NCI-H1417 (cell line): ENCODE results near the gene TMTC1.
"Not testable (repeated sequence)": the region's sequence is repeated elsewhere in the genome, so short reads cannot be mapped to it uniquely, and the experiment has no call there.

Experiments
- DNase-seq, 3 experiments: peaks; one replicate each; lab custom pipeline; 2025; lab: John Stamatoyannopoulos, UW

The TMTC1 gene

GRCh38 chr12:29671742-29672141 lies 112.0 kb downstream of the TMTC1 start:
- DNase-seq, result no peak

- DNase-seq, result no peak
These were observed 116.7 kb downstream of the TMTC1 start for GRCh38 chr12:29667011-29667410.

- no peak for DNase-seq
These were observed 118.6 kb downstream of the TMTC1 start for GRCh38 chr12:29665107-29665506.

GRCh38 chr12:29662734-29663323 lies 120.9 kb downstream of the TMTC1 start:
- DNase-seq, result no peak

GRCh38 chr12:29660847-29661246 lies 122.9 kb downstream of the TMTC1 start:
- DNase-seq, result no peak

- no peak for DNase-seq
These were observed 126.8 kb downstream of the TMTC1 start for GRCh38 chr12:29656762-29657538.

GRCh38 chr12:29655861-29656260 lies 127.9 kb downstream of the TMTC1 start:
- DNase-seq, result no peak

GRCh38 chr12:29653286-29653685 lies 130.5 kb downstream of the TMTC1 start:
- DNase-seq, result no peak

- no peak for DNase-seq
These were observed 133.4 kb downstream of the TMTC1 start for GRCh38 chr12:29650371-29650770.

- no peak for DNase-seq
These were observed 134.0 kb downstream of the TMTC1 start for GRCh38 chr12:29649722-29650121.

GRCh38 chr12:29644536-29645162 lies 139.1 kb downstream of the TMTC1 start:
- DNase-seq, result peak in 1 of 3 experiments; percentile 20

GRCh38 chr12:29640589-29641345 lies 143.0 kb downstream of the TMTC1 start:
- DNase-seq, result no peak

- DNase-seq, result no peak
These were observed 143.7 kb downstream of the TMTC1 start for GRCh38 chr12:29639893-29640495.

GRCh38 chr12:29638528-29638927 lies 145.2 kb downstream of the TMTC1 start:
- no peak for DNase-seq

- no peak for DNase-seq
These were observed 149.7 kb downstream of the TMTC1 start for GRCh38 chr12:29634057-29634456.

- DNase-seq, result not testable (repeated sequence)
These were observed 153.6 kb downstream of the TMTC1 start for GRCh38 chr12:29630164-29630563.

- no peak for DNase-seq
These were observed 156.5 kb downstream of the TMTC1 start for GRCh38 chr12:29627221-29627620.

GRCh38 chr12:29625359-29625953 lies 158.3 kb downstream of the TMTC1 start:
- DNase-seq, result peak in 1 of 3 experiments; percentile 3

- DNase-seq, result no peak
These were observed 161.5 kb downstream of the TMTC1 start for GRCh38 chr12:29622251-29622650.

- no peak for DNase-seq
These were observed 163.7 kb downstream of the TMTC1 start for GRCh38 chr12:29620030-29620429.

GRCh38 chr12:29617407-29617803 lies 166.3 kb downstream of the TMTC1 start:
- DNase-seq, result no peak
